SK-N-SH treated with all-trans-retinoic acid at 6 μM for 48 hours (cell line): ENCODE measurements around the gene FBXO42.

Experiments
- CSDC2 ChIP-seq: fragments of 250-450 bp; sonication (Bioruptor Pico); IDR thresholded peaks from 2 replicates; pipeline ENCODE4 v1.5.0; 2020; ENCODE audit warnings: mild to moderate bottlenecking, moderate library complexity
- ESRRG ChIP-seq: fragments of 250-450 bp; sonication (Bioruptor Pico); IDR thresholded peaks from 2 replicates; pipeline ENCODE4 v1.6.1; 2021; ENCODE audit warnings: mild to moderate bottlenecking
- PATZ1 ChIP-seq: fragments of 250-450 bp; sonication (Bioruptor Pico); IDR thresholded peaks from 2 replicates; pipeline ENCODE4 v1.8.0; 2020; ENCODE audit warnings: mild to moderate bottlenecking, moderate library complexity, borderline replicate concordance
- ZNF70 ChIP-seq: fragments of 450-650 bp; formaldehyde crosslinking; IDR thresholded peaks from 2 replicates; pipeline ENCODE4 v1.5.0; 2020; ENCODE audit warnings: mild to moderate bottlenecking, moderate library complexity
- TF ChIP-seq, protein P1 (sequence below): fragments of 250-450 bp; sonication (Bioruptor Pico); IDR thresholded peaks from 2 replicates; pipeline ENCODE4 v1.5.0; 2020; ENCODE audit warnings: mild to moderate bottlenecking, moderate library complexity
- TF ChIP-seq, protein P2 (sequence below): fragments of 250-450 bp; sonication (Bioruptor Pico); IDR thresholded peaks from 2 replicates; pipeline ENCODE4 v1.5.1; 2020; ENCODE audit warnings: low read depth, mild to moderate bottlenecking, moderate library complexity

GRCh38 chr1:16231331-16232315 lies 120.7 kb downstream of the FBXO42 start:
- no peak for TF ChIP-seq ZNF70 (CRISPR knock-in tag)
- TF ChIP-seq PATZ1 (CRISPR knock-in tag), result no peak
- TF ChIP-seq, protein P1, sequence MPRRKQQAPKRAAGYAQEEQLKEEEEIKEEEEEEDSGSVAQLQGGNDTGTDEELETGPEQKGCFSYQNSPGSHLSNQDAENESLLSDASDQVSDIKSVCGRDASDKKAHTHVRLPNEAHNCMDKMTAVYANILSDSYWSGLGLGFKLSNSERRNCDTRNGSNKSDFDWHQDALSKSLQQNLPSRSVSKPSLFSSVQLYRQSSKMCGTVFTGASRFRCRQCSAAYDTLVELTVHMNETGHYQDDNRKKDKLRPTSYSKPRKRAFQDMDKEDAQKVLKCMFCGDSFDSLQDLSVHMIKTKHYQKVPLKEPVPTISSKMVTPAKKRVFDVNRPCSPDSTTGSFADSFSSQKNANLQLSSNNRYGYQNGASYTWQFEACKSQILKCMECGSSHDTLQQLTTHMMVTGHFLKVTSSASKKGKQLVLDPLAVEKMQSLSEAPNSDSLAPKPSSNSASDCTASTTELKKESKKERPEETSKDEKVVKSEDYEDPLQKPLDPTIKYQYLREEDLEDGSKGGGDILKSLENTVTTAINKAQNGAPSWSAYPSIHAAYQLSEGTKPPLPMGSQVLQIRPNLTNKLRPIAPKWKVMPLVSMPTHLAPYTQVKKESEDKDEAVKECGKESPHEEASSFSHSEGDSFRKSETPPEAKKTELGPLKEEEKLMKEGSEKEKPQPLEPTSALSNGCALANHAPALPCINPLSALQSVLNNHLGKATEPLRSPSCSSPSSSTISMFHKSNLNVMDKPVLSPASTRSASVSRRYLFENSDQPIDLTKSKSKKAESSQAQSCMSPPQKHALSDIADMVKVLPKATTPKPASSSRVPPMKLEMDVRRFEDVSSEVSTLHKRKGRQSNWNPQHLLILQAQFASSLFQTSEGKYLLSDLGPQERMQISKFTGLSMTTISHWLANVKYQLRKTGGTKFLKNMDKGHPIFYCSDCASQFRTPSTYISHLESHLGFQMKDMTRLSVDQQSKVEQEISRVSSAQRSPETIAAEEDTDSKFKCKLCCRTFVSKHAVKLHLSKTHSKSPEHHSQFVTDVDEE (CRISPR knock-in tag), result no peak
- TF ChIP-seq ESRRG (CRISPR knock-in tag), result no peak
- no peak for TF ChIP-seq CSDC2 (CRISPR knock-in tag)
- TF ChIP-seq, protein P2, sequence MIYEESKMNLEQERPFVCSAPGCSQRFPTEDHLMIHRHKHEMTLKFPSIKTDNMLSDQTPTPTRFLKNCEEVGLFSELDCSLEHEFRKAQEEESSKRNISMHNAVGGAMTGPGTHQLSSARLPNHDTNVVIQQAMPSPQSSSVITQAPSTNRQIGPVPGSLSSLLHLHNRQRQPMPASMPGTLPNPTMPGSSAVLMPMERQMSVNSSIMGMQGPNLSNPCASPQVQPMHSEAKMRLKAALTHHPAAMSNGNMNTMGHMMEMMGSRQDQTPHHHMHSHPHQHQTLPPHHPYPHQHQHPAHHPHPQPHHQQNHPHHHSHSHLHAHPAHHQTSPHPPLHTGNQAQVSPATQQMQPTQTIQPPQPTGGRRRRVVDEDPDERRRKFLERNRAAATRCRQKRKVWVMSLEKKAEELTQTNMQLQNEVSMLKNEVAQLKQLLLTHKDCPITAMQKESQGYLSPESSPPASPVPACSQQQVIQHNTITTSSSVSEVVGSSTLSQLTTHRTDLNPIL (CRISPR knock-in tag), result no peak
